Sigmoid colon (tissue), 7 donors: ENCODE results near the gene ZNF181. TPM values are rescaled to one million over a fixed set of nuclear protein-coding genes. Genes with fewer than 3 reads are reported as not detected.

ENCODE experiments used
- DNase-seq: peaks from one replicate; pipeline ENCODE4 v3.0.0-alpha.2; 2019
- H3K27ac ChIP-seq, 4 donors: fragments of 200-600 bp; sonication (generic); one replicate each; pipeline ENCODE4 v1.5.1; 2016 to 2019; ENCODE audit warnings: mild to moderate bottlenecking in 1 of 4
- H3K27me3 ChIP-seq, 3 donors: fragments of 200-600 bp; sonication (generic); one replicate each; pipeline ENCODE4 v1.5.1; 2019; ENCODE audit warnings: mild to moderate bottlenecking in 1 of 3
- H3K36me3 ChIP-seq, 4 donors: fragments of 200-600 bp; sonication (generic); one replicate each; pipeline ENCODE4 v1.5.1; 2016 to 2019
- H3K4me1 ChIP-seq, 4 donors: fragments of 200-600 bp; sonication (generic); one replicate each; pipeline ENCODE4 v1.5.1; 2017 to 2019
- H3K4me3 ChIP-seq, 4 donors: fragments of 200-600 bp; sonication (generic); one replicate each; pipeline ENCODE4 v1.5.1; 2017 to 2019; ENCODE audit warnings: mild to moderate bottlenecking in 2 of 4, moderate library complexity in 1 of 4
- H3K9me3 ChIP-seq, 4 donors: fragments of 200-600 bp in 3 of 4; sonication (generic) in 3 of 4; one replicate each; pipeline versions ENCODE4 v1.5.1 to v1.6.1; 2013 to 2019
- CTCF ChIP-seq, 4 experiments: fragments of 450-650 bp in 3 of 4; fragments of 200-600 bp in 1 of 4; IDR thresholded peaks; one replicate each; pipeline ENCODE4 v1.5.1; 2016 to 2019; ENCODE audit warnings: antibody characterized with exemption in 4 of 4, mild to moderate bottlenecking in 3 of 4, moderate library complexity in 2 of 4
- EP300 ChIP-seq, 4 donors: sonication (generic); formaldehyde crosslinking; IDR thresholded peaks; one replicate each; pipeline ENCODE4 v1.6.1; 2017; ENCODE audit warnings: antibody characterized with exemption in 4 of 4
- POLR2A ChIP-seq, 2 donors: fragments of 450-650 bp; IDR thresholded peaks; one replicate each; pipeline ENCODE4 v1.6.1; 2016; ENCODE audit warnings: antibody characterized with exemption in 2 of 2, mild to moderate bottlenecking in 2 of 2, moderate library complexity in 2 of 2
- POLR2AphosphoS5 ChIP-seq, 4 donors: sonication (generic); formaldehyde crosslinking; IDR thresholded peaks; one replicate each; pipeline ENCODE4 v1.6.1; 2017; ENCODE audit warnings: antibody characterized with exemption in 4 of 4
- WGBS, 2 donors: extraction: QIAGEN DNeasy Blood & Tissue Kit; methylation state at CpG; one replicate each; pipeline ENCODE4 v1.1.7; 2013; 5-methylcytosine and 5-hydroxymethylcytosine counted together
- intact Hi-C: fragments of 100-400 bp; cut with DNase I; formaldehyde crosslinking; loops from one replicate; pipeline ENCODE4 v1.15.1; 2023
- polyA plus RNA-seq, 3 donors: library from polyadenylated mRNA; stranded (reverse); fragments of 200-250 nt; gene quantifications; one replicate each; pipeline ENCODE4 v1.2.3, GENCODE V29; 2013
- total RNA-seq, 4 donors: library from RNA; depleted of rRNA; stranded (reverse); fragments of >200 nt; gene quantifications; one replicate each; pipeline ENCODE4 v1.1.0, GENCODE V29; 2016
- donor health status: healthy with polysubstance abuse.
- donor health status: Bipolar disorder and iron deficiency.
- donor health status: healthy.

Gene ZNF181
- total and polyA plus RNA-seq, 7 donors: 4.4 to 52.3 (median 26.6) TPM

GRCh38 chr19:34690372-34690771 is 43.7 kb upstream of the ZNF181 start:
- peaks cover 5 to 19% (median 14%) of the 10 kb centered on the region in 4 donors for H3K9me3 ChIP-seq
- 87 to 92% methylated on average over 3 of the region's 3 CpGs for WGBS, 2 donors
- H3K36me3 ChIP-seq: peaks cover 0 to 4% (median 2%) of the 10 kb centered on the region in 4 donors
- no peaks in the 10 kb centered on the region for H3K27me3 ChIP-seq
- intact Hi-C loops: no loop called here
- no peak for DNase-seq
- H3K4me3 ChIP-seq: no peak overlapping the region
- H3K4me1 ChIP-seq: no peaks in the 10 kb centered on the region
- H3K27ac ChIP-seq: no peak overlapping the region
- no peak for TF ChIP-seq CTCF (IDR thresholded peaks at IDR 0.05)
- no peak for TF ChIP-seq POLR2AphosphoS5 (IDR thresholded peaks at IDR 0.05)
- TF ChIP-seq EP300 (IDR thresholded peaks at IDR 0.05): no peak
- no peak for TF ChIP-seq POLR2A (IDR thresholded peaks at IDR 0.05)

GRCh38 chr19:34692549-34692948 is 41.5 kb upstream of the ZNF181 start:
- intact Hi-C loops: no loop called here
- WGBS, 2 donors: 43 to 46% methylated on average over 2 of the region's 2 CpGs

DNA sequence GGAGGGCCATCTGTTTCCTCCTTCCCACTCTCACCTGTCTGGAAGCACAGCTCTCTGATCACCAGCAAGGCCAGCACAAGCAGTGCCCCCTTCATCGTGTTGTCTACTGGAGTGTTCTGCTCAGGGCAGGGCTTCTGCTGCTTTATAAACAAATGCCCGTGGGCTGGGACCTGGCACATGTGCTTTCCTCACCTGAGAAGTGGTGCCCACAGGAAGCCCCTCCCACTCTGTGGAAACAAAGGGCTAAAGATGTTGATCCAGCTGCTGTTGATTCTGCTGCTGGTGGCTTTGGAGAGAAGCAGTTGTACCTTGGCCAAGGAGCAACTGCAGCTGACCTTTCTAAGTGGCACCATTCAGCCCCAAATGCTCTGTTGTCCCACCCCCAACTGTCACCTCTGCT is 26.4 kb upstream of the ZNF181 start:
- no peak overlapping the region for H3K4me3 ChIP-seq
- no peak for TF ChIP-seq POLR2AphosphoS5 (IDR thresholded peaks at IDR 0.05)
- no peak for TF ChIP-seq CTCF (IDR thresholded peaks at IDR 0.05)
- no peak for TF ChIP-seq POLR2A (IDR thresholded peaks at IDR 0.05)
- TF ChIP-seq EP300 (IDR thresholded peaks at IDR 0.05): no peak
- no peak overlapping the region for H3K27ac ChIP-seq
- intact Hi-C loops: no loop called here
- peaks cover 0 to 5% (median 0%) of the 10 kb centered on the region in 4 donors for H3K9me3 ChIP-seq
- 32 to 62% methylated on average over 2 of the region's 2 CpGs for whole genome bisulfite sequencing, 2 donors
- no peak for DNase-seq
- no peaks in the 10 kb centered on the region for H3K4me1 ChIP-seq
- H3K36me3 ChIP-seq: no peaks in the 10 kb centered on the region
- no peaks in the 10 kb centered on the region for H3K27me3 ChIP-seq

More at GRCh38 chr19:34692549-34692948, 41.5 kb upstream of the ZNF181 start:
- DNase-seq: no peak
- Histone ChIP-seq H3K9me3 (peaks cover 0 to 2% (median 0%) of the 10 kb centered on the region in 4 donors), H3K4me3 (no peak overlapping the region), H3K36me3 (no peaks in the 10 kb centered on the region), H3K27ac (no peak overlapping the region), H3K27me3 (no peaks in the 10 kb centered on the region), H3K4me1 (no peaks in the 10 kb centered on the region)
- no peak for TF ChIP-seq CTCF (IDR thresholded peaks at IDR 0.05)
- TF ChIP-seq EP300 (IDR thresholded peaks at IDR 0.05): no peak
- no peak for TF ChIP-seq POLR2A (IDR thresholded peaks at IDR 0.05)

DNA sequence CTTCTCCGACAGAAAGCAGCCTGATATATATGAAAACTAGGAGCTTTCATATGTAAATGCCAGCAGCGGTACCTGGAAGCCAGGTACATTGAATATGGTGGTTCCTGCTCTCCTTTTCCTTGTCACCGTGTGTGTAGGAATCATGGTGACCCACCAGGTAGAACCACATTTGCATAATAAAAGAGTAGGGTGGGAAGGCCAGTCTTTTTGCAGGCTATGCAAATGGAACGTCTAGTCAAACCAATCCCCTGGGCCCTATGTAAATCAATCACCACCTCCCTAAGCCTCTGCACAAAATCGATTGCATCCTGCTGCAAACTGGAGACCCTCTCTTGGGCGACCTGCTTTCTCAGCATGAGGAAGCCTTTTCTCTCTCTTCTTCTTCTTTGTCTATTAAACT is 22.2 kb upstream of the ZNF181 start:
- H3K9me3 ChIP-seq: peaks cover 0 to 11% (median 2%) of the 10 kb centered on the region in 4 donors
- H3K4me1 ChIP-seq: no peaks in the 10 kb centered on the region
- H3K27ac ChIP-seq: no peak overlapping the region
- TF ChIP-seq POLR2AphosphoS5 (IDR thresholded peaks at IDR 0.05) (no peak), EP300 (IDR thresholded peaks at IDR 0.05) (no peak), POLR2A (IDR thresholded peaks at IDR 0.05) (no peak), CTCF (IDR thresholded peaks at IDR 0.05) (no peak)
- intact Hi-C loops: loop anchor here (1.0 kb wide), 2 partner anchors 73 to 211 kb away; no protein-coding TSS in a partner anchor
- DNase-seq: no peak
- no peak overlapping the region for H3K4me3 ChIP-seq
- no peaks in the 10 kb centered on the region for H3K27me3 ChIP-seq
- 67 to 77% methylated on average over 6 of the region's 6 CpGs for WGBS, 2 donors
- H3K36me3 ChIP-seq: no peaks in the 10 kb centered on the region
